NCI-H1048 (cell line): ENCODE data around the gene FGF14.
"Not testable (repeated sequence)": the region's sequence is repeated elsewhere in the genome, so short reads cannot be mapped to it uniquely, and the experiment has no call there.

Experiments used
- DNase-seq: peaks from one replicate; lab custom pipeline; 2025; lab: John Stamatoyannopoulos, UW

FGF14 gene

DNA sequence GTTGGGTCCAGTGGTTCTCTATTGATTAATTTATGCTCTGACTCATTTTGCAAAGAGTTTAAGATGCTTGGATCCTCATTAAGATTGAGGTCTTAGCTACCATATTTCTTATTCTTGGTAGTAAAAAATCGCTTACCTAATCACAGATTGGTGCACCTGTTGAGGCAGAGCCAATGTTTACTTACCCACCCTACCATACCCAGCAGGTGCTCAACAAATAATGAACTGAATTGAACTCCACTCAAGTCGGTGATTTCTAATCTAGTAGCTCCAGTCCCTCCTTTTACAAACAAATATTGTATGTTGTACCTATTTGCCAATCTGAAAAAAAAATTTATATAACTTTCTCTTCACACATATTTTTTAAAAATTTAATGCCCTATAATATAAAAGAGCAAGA lies 361.0 kb downstream of the FGF14 start:
- DNase-seq: no peak

DNA sequence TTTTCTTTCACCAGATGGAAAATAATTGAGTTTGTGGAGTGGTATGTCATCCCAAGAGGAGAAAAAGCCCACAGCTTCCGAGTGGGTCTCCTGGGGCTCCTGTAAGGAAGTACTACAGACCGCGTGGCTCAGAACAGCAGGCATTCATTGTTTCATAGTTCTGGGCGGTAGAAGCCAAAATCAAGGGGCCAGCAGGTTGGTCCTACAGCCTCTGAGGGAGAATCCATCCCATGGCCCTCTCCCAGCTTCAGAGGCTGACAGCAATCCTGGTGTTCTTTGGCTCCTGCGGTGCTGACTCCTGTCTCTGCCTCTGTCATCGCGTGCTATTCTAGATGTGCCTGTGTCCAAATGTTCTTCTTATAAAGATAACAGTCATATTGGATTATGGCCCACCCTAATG lies 362.6 kb downstream of the FGF14 start:
- no peak for DNase-seq

DNA sequence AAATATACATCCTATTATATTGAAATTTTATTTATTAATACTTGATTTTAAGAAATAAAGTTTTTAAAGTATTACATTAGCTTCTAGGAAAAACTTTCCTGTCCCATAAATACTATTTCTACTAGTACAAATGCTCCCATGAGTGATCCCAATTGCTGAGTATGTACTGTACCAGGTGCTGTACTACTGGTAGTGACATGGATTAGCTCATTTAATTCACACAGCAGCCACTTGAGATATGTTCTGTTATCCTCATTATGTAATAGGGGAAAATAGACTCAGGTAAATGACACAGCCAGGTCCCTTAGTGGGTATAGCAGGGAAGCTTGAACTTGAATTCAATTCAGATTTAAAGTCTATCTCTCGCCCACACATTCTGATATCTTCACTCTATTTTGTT lies 363.1 kb downstream of the FGF14 start:
- no peak for DNase-seq

DNA sequence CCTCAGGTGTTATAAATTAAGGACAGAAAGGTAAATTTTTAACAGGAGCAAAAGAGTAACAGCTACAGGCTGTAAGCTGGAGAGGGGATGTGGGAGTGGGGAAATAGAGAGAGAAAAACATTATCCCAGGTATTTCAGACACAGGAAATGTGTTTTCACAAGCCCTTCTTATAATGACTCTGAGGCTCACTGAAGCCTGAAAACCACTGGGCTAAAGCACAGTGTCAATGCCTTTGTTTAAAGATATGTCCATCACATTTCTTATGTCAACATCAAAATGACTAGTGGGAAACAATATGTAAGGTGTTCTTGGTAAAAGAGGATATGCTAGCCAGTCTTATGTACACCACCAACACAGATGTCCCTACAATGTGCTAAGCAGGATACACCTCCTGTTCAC lies 365.9 kb downstream of the FGF14 start:
- DNase-seq: no peak

DNA sequence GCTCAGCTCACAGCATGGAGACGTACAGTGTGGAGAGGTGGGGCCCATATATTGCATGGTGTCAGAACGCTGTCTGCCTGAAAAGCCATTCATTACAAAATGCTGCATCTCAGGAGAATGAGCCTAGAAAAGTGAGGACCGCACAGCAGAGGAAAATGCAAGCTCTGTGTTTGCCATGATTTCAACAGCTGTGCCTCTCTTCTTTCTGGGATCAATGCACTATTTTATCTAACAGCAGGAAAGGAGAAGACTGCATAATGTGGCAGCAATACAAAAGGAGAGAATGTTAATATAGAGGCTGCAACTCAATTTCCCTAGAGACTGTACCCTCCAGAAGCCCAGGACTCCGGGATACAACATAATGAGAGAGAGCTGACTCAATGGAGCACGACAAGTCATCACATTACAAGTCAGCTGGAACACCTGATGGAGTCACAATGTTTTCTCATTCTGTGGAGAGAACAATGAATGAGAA lies 368.0 kb downstream of the FGF14 start:
- DNase-seq: no peak

DNA sequence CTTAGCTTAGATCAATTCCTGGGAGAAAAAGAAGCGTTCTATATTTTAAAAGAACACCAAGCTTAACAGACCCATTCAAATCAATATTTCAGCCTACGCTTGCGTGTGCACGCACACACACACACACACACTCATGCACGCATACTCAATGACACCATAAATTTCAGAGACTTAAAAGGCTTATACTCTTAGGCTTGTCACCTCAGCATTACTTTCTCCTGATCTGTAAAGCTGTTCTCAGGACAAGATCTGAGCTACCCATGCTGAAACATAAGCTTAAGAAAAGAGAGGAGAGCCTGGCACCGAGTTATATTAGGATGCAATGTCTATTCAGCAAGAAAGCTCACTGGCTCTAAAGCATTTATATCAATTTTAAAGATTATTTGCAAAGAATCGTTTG lies 368.5 kb downstream of the FGF14 start:
- no peak for DNase-seq

DNA sequence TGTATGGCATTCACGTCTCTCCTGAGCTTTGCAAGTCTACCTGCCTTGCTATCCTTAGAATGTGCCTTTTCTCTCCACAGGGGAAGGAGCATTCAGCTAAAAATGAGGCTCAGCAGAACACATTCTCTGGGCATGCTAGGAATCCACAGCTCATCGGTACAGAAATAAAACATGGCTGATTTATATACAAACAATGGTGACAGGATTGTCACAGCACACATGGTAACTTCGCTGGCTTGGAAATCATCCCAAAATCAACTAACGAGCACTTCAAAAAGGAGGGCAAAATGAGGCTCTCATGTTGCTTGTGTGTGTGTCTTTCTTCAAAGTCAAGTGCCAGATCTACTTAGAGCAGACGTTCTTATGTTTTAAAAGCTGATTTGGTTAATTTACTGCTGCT lies 373.0 kb downstream of the FGF14 start:
- no peak for DNase-seq

DNA sequence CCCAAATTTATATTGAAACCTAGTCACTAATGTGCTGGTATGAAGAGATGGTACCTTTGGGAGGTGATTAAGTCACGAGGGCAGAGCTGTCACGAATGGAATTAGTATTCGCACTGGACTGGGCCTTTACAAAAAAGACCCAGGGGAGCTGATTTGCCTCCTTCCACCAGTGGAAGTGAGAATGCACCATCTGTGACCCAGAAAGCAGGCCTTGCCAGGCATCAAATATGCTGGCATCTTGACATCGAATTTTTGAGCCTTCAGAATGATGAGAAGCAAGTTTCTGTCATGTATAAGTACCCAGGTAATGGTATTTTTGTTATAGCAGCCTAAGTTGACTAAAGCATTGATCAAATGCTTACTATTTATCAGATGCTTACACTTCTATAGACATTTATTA lies 373.6 kb downstream of the FGF14 start:
- DNase-seq: no peak

DNA sequence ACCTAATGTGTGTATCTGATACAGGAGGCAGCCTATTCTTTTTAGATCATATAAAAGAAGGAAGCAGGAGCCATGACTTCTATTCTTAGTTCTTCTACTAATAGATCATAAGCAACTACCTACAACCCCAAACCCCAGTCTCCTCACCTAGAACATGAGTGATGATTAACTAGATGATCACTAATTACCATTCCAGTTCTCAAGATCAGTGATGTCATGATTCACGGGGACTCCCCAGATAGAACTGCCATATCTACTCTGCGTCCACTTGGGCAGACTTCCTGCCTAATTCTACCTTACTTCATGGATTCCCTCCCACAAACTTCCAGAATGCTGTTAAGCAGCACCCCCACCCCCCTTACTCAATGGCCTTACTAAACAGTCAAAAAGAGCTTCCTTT lies 380.1 kb downstream of the FGF14 start:
- no peak for DNase-seq

DNA sequence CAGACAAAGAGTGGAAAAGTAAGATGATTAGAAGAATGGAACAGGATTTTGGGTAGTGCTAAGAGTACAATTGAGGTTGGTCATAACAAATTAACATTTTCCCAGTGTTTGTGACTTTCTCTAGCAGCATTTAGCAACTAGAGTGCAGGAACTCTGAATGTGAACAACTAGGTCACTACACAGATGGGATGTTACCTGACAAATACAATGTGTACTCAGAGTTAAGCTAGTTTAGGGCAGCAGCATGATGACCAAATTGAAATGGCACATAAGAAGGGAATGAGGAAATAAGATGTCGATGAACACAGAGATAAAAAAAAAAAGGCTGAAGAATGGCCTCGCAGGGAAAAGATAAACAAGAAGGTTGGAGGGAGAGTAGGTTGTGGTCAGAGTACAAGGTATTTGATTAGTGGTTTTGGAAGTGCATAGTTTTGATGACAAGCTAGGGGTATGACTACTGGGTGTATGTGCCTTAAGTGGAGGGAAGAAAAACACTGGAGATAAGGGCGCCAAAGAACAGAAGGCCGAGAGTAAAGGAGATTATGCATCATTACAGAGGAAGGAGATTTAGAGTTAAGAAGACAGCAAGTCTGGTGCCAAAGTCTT lies 381.1 kb downstream of the FGF14 start:
- DNase-seq: no peak

DNA sequence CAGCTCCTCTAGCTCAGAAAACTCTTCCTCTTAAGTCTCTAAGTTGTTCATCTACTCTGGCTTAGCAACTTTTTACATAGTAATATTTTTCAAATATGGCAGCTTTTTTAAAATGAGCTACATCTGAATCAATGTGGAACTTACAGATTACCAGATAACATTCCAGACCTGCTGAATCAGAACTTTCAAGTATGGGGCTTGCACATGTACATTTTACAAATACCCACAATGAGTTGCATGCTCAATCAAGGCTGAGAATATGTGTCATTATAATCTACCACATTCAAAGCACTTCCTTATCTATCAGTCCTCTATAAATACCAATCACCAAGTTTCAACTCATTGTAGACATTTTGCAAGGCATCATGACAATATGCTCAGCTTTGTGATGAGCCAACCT lies 383.1 kb downstream of the FGF14 start:
- DNase-seq: no peak

DNA sequence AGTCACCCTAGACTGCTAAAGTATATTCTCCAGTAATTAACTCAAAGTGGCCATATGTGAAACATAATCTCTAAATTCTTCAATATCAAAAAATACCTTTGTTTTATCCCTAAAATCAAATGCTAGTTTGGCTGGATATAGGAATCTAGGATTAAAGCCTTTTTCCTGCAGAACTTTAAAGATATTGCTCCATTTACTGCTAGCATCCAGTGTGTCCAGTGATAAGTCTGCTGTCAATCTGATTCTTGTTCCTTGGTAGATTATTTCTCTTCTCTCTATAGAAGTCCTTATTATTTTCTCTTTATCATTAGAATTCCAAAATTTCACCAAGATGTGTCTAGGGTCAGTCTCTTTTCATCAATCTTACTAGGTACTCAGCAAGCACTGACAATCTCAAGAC lies 384.6 kb downstream of the FGF14 start:
- no peak for DNase-seq

DNA sequence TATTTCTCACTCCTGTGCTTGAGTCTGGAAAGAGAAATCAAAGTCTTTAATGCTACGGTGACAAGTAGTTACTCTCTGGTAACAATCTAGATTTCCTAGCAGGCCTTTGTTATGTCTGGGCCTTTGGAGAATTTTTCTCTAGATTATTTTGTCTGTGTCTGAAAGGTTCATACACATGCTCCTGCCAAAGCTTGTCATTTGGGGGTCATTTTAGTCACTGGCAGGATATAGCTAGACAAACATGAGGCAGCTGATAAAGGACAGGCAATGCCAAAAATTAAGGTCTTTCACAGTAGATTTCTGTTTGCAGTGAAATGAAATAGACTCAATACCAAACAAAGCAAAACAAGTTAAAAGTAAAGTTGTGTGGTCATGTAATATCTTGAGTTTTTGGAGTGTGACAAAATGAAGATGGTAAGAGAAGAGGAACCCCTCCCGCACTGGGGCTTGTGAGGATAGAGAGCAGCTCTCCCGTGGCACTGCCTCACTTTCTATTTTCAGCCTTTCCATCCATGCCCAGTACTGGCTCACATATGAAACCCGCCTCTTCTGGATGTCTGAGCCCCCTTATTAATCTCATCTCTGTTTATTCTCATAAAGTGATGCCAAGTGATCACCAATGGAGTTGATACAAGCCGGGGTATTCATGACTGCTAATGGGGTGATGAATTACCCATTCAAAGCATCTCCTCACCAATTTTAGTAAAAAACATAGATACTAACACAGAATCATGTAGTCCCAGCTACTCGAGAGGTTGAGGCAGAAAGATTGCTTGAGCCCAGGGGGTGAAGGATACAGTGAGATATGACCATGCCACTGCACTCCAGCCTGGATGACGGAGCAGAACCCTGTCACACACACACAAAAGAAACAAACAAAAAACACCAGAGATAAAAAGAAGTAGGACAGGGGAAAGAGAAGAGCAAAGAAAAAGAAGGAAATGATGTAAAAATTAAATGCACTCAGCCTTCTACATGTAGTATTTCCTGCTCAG lies 389.3 kb downstream of the FGF14 start:
- DNase-seq: no peak

DNA sequence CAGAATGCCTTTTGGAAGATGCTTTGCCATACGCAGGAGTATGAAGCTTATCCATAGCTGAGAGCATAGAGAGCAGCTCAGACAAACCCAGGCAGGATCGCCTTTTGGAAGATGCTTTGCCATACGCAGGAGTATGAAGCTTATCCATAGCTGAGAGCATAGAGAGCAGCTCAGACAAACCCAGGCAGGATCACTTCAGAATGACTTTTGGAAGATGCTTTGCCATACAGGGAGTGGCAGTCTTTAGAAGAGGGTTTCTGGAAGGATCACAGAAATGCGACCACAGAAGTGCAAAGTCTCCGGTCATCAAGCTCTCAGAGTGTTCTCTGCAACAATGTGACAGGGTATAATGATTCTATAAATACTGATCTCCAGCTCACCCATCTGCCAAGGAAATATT lies 390.4 kb downstream of the FGF14 start:
- not testable (repeated sequence) for DNase-seq

DNA sequence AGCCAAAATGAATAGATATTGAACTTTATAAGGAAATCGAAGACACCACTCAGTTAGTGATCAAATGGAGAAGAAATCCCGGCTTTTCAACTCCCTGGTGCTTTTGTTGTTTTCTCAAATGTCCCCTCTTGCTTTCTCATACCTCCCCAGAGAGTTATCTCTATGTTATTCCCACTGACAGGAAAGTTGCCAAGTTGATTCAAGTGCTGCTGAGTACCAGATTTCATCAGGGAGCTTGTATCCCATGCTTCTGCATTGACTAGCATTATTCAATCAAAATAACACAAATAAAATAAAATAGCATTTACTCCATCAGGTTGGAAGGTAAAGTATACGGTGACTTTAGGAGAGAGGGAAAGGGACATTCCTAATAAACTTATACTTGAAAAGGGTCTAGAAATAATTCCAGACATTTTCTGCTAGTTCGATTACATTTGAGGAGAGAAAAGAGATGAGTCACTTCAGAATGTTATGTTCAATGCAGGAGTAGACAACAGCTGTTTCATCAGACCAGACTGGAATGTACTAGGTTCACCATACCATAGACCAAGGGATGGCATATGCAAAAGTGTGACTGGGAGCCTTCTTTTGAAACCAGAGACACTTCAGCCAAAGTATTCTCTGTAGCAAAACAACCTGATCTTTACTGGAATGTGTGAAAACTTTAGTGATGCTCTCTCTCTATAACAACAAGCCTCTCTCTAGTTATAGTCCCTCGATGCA lies 397.8 kb downstream of the FGF14 start:
- DNase-seq: no peak

DNA sequence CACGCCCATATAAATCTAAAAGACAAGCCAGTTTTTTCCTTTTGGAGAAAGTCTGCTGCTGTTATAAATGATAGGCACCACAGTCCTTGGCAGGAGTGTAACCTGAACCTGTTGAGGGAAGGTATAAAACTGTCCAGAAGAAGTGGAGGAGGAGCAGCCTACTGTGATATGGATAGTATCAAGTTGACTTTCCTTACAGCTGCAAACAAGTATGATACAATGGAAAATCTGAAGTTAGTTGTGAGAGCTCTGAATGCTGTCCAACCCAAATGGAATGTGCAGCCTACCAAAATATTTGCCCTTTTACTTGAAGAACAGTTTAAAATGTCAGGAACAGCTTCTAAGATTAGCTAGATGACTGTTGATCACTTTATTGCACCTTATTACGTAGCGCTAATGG lies 399.6 kb downstream of the FGF14 start:
- DNase-seq: no peak

DNA sequence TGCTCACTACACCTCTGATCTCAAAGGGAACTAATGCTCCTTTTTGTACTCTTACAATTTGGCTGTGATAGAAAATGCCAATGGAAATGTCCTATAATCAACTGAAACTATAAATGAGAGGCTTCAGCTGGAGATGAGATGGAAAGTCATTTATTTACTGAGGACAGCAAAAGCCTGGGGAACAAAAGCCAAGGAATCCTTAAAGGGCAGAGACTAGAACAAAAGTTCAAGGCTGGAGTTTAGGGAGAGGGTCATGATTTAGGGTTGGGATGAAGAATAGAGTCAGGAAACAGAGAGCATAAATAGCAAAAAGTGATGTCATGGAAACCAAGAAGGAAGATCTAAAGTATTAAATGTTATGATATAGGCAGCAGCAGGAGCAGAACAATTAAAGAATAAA lies 401.1 kb downstream of the FGF14 start:
- no peak for DNase-seq

DNA sequence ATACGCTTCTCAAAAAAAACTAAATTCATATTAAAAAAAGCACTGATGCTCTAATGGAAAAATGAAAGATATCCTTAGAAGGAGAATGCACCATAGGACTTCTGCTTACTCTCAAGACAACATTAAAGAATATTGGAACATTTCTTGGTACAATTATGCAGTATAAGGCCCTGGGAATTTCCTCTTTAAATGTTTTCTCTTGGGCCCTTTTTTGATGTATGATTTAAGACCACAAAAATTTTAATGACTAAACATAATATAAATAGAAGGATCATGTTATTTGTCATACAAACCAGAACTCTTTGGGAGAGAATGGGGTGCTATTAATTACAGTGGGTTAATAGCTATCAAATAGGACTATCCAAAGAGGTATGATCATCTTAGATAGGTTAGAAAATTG lies 403.7 kb downstream of the FGF14 start:
- no peak for DNase-seq

DNA sequence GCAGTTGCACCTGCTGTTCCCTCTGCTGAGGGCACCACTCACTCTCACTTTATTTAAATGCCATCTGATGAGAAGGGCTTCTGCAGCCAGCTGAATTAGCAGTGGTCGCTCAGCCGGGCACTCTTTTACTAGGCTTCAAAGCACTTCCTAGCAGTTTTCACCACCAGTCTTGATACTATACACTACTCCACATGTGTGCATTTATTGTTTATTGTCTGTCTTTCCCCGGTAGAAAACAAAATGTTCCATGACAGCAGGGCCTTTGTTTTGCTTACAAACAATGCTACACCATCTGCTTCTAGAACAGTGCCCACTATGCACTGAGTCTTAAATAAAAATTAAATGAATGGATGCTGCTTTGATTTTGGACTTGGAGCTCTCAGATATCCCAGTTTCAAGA lies 404.9 kb downstream of the FGF14 start:
- DNase-seq: no peak

DNA sequence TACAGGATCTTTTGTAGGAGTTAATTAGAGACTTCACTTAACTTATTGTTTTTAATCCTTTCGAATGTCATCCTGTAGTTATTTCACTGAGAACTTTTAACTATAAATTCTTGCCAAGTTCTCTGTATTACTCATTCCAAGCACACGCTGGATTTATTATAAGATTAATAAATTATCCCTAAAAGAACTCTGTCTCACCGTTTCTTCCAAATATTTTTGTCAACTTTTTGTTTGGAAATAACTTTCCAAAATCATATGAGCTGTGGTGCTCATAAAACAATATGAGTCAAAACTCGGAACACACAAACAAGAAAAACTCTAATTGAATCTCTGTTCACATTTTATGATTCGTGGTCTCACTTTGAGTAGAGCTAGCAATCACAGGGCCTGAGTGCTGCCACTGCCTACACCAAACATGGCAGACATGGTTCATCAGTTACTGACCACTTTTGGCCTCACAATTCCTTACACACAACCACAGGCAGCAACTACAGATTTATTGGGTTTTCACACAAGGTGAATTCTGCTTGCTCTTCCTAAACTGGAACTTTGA lies 412.0 kb downstream of the FGF14 start:
- no peak for DNase-seq

DNA sequence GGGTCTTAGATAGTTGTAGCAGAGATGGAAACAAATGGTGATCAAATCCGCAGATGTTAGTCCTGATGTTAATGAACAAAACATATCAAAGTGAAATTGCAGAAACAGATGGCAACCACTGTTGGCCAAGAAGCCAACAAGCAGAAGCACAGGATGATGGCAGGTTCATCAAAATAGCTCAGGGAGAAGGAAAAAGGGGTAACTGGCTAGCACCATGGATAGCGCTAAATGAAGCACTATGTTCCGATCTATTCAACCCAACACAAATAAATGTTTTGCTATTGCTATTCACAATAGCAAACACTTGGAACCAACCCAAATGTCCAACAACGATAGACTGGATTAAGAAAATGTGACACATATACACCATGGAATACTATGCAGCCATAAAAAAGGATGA lies 413.7 kb downstream of the FGF14 start:
- no peak for DNase-seq

DNA sequence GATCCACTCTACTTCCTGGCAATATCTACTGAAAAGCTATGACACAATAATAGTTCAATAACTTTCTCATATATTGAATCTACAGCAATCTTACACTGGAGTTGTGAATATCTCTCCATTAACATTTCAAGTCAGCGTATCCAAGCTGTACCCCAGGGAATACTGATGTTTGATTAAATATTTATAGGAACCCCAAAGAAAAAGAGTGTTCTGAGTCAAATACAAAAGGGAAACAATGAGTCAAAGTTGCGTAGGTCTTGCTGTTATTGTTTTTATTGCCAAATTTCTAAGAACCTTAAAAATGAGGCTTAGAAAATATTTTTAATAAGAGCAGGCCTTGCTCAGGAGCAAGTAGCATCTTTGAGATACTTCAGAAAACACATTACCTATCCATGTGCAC lies 415.5 kb downstream of the FGF14 start:
- DNase-seq: no peak

DNA sequence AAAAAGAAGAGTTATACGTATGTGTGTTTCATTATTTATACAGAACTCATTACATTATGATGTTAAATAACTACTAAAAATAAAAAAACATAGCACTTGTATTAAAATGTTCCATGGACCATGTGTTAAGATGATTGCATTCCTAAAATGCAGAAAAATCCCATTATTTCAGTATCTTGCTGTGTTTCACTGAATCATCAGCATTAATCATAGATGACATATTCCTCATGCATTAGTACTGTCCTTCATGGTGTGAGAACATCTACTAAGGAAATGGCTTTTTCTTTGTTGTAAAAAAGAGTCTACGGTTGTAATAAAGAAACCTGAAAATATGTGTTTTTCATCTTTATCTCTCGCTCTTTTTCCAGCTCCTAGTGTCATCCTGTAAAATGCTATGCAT lies 416.5 kb downstream of the FGF14 start:
- no peak for DNase-seq
